Activated T-cell treated with anti-CD3 and anti-CD28 coated beads, Interleukin-2, amount 50 U/mL, for 4 hours (primary cell): Measurements from ENCODE around the gene ACER3. TPM values are rescaled to one million over a fixed set of nuclear protein-coding genes. Genes with fewer than 3 reads are reported as not detected.
A peak's percentile ranks its signal among the peaks of the same experiment; 100 is the strongest.

Source experiments
- ATAC-seq, 2 donors: fragments of 200-7000 bp; cut with Tn5 transposase; one replicate each; pipeline ENCODE4 v1.10.0; 2021
- DNase-seq: peaks from one replicate; pipeline ENCODE4 v3.0.0-alpha.2; 2020
- H3K27me3 Mint-ChIP-seq: one replicate; pipeline ENCODE4 v1.8.0; 2021; ENCODE audit warnings: low read depth, mixed read lengths
- H3K36me3 Mint-ChIP-seq: one replicate; pipeline ENCODE4 v1.8.0; 2022; ENCODE audit warnings: mixed read lengths; ENCODE audit not compliant: insufficient read depth
- H3K4me1 Mint-ChIP-seq: one replicate; pipeline ENCODE4 v1.8.0; 2021; ENCODE audit warnings: low read depth, mixed read lengths
- H3K4me3 Mint-ChIP-seq: one replicate; pipeline ENCODE4 v1.8.0; 2021; ENCODE audit warnings: mild to moderate bottlenecking, moderate library complexity, mixed read lengths
- H3K9me3 Mint-ChIP-seq: one replicate; pipeline ENCODE4 v1.8.0; 2021; ENCODE audit warnings: mixed read lengths
- total RNA-seq, 3 donors: library from RNA; stranded (reverse); gene quantifications; one replicate each; pipeline ENCODE4 v1.2.1, GENCODE V29; 2021

Gene ACER3
- total RNA-seq, 3 donors from 2014 or later, result 7.8 to 10.3 (median 10.2) TPM

GRCh38 chr11:77029829-77030228 lies 169.1 kb downstream of the ACER3 start:
- DNase-seq (no peak), ATAC-seq (no peak)
- H3K4me1 Mint-ChIP-seq, result no peaks in the 10 kb centered on the region
- no peak overlapping the region for H3K4me3 Mint-ChIP-seq
- H3K27me3 Mint-ChIP-seq, result peaks cover 34% of the 10 kb centered on the region
- no peaks in the 10 kb centered on the region for H3K36me3 Mint-ChIP-seq
- H3K9me3 Mint-ChIP-seq, result no peaks in the 10 kb centered on the region

- peaks cover 34% of the 10 kb centered on the region for H3K27me3 Mint-ChIP-seq
- no peaks in the 10 kb centered on the region for H3K4me1 Mint-ChIP-seq
- ATAC-seq, result peak in 1 of 2 donors; percentile 14
- H3K9me3 Mint-ChIP-seq, result no peaks in the 10 kb centered on the region
- no peak for DNase-seq
- no peak overlapping the region for H3K4me3 Mint-ChIP-seq
- H3K36me3 Mint-ChIP-seq, result no peaks in the 10 kb centered on the region
Measured at GRCh38 chr11:77030834-77031414, 170.2 kb downstream of the ACER3 start.

- Mint-ChIP-seq H3K4me3 (no peak overlapping the region), H3K27me3 (peaks cover 38% of the 10 kb centered on the region), H3K4me1 (no peaks in the 10 kb centered on the region), H3K36me3 (no peaks in the 10 kb centered on the region), H3K9me3 (no peaks in the 10 kb centered on the region)
- ATAC-seq (no peak), DNase-seq (no peak)
Measured at GRCh38 chr11:77031599-77031998, 170.9 kb downstream of the ACER3 start.

- Mint-ChIP-seq H3K9me3 (no peaks in the 10 kb centered on the region), H3K4me1 (peaks cover 6% of the 10 kb centered on the region)
Measured at GRCh38 chr11:77035039-77035438, 174.3 kb downstream of the ACER3 start.

GRCh38 chr11:77035580-77035979 lies 174.9 kb downstream of the ACER3 start:
- Mint-ChIP-seq H3K27me3 (peaks cover 43% of the 10 kb centered on the region), H3K36me3 (no peaks in the 10 kb centered on the region), H3K4me1 (peaks cover 6% of the 10 kb centered on the region), H3K4me3 (no peak overlapping the region), H3K9me3 (no peaks in the 10 kb centered on the region)
- DNase-seq (no peak), ATAC-seq (no peak)

More at GRCh38 chr11:77035039-77035438, 174.3 kb downstream of the ACER3 start:
- ATAC-seq, result no peak
- Mint-ChIP-seq H3K27me3 (peaks cover 46% of the 10 kb centered on the region), H3K36me3 (no peaks in the 10 kb centered on the region), H3K4me3 (no peak overlapping the region)
- no peak for DNase-seq

GRCh38 chr11:77036398-77036797 lies 175.7 kb downstream of the ACER3 start:
- Mint-ChIP-seq H3K36me3 (no peaks in the 10 kb centered on the region), H3K9me3 (no peaks in the 10 kb centered on the region), H3K4me3 (no peak overlapping the region), H3K27me3 (peaks cover 43% of the 10 kb centered on the region), H3K4me1 (peaks cover 9% of the 10 kb centered on the region)
- ATAC-seq, result no peak
- no peak for DNase-seq

- H3K4me1 Mint-ChIP-seq, result peaks cover 9% of the 10 kb centered on the region
- H3K9me3 Mint-ChIP-seq, result no peaks in the 10 kb centered on the region
- ATAC-seq (no peak), DNase-seq (no peak)
- peaks cover 45% of the 10 kb centered on the region for H3K27me3 Mint-ChIP-seq
- H3K36me3 Mint-ChIP-seq, result no peaks in the 10 kb centered on the region
- no peak overlapping the region for H3K4me3 Mint-ChIP-seq
Measured at GRCh38 chr11:77037057-77037456, 176.3 kb downstream of the ACER3 start.

GRCh38 chr11:77038029-77038824 lies 177.5 kb downstream of the ACER3 start:
- Mint-ChIP-seq H3K4me3 (no peak overlapping the region), H3K36me3 (no peaks in the 10 kb centered on the region), H3K4me1 (peaks cover 9% of the 10 kb centered on the region), H3K9me3 (no peaks in the 10 kb centered on the region), H3K27me3 (peaks cover 52% of the 10 kb centered on the region)
- peak in 1 of 2 donors; percentile 13 for ATAC-seq
- no peak for DNase-seq

GRCh38 chr11:77038825-77039326 lies 178.2 kb downstream of the ACER3 start:
- H3K4me3 Mint-ChIP-seq, result peak overlapping the region; percentile 25
- H3K36me3 Mint-ChIP-seq, result no peaks in the 10 kb centered on the region
- H3K9me3 Mint-ChIP-seq, result no peaks in the 10 kb centered on the region
- peak in 1 of 2 donors; percentile 20 for ATAC-seq
- DNase-seq, result no peak
- H3K27me3 Mint-ChIP-seq, result peaks cover 52% of the 10 kb centered on the region
- H3K4me1 Mint-ChIP-seq, result peaks cover 9% of the 10 kb centered on the region

- no peaks in the 10 kb centered on the region for H3K9me3 Mint-ChIP-seq
- no peak for DNase-seq
- peaks cover 9% of the 10 kb centered on the region for H3K4me1 Mint-ChIP-seq
- H3K27me3 Mint-ChIP-seq, result peaks cover 56% of the 10 kb centered on the region
- H3K36me3 Mint-ChIP-seq, result no peaks in the 10 kb centered on the region
- ATAC-seq, result peak; percentile 65 to 68
- H3K4me3 Mint-ChIP-seq, result no peak overlapping the region
Measured at GRCh38 chr11:77039491-77040400, 179.0 kb downstream of the ACER3 start.

GRCh38 chr11:77040401-77040777 lies 179.7 kb downstream of the ACER3 start:
- Mint-ChIP-seq H3K27me3 (peaks cover 58% of the 10 kb centered on the region), H3K4me3 (no peak overlapping the region), H3K9me3 (no peaks in the 10 kb centered on the region), H3K36me3 (no peaks in the 10 kb centered on the region), H3K4me1 (peaks cover 9% of the 10 kb centered on the region)
- no peak for DNase-seq
- no peak for ATAC-seq

- Mint-ChIP-seq H3K36me3 (no peaks in the 10 kb centered on the region), H3K4me1 (peaks cover 11% of the 10 kb centered on the region), H3K9me3 (no peaks in the 10 kb centered on the region), H3K27me3 (peaks cover 60% of the 10 kb centered on the region), H3K4me3 (no peak overlapping the region)
- DNase-seq (no peak), ATAC-seq (no peak)
Measured at GRCh38 chr11:77040889-77041288, 180.2 kb downstream of the ACER3 start.

- ATAC-seq (no peak), DNase-seq (no peak)
- no peaks in the 10 kb centered on the region for H3K36me3 Mint-ChIP-seq
- H3K4me1 Mint-ChIP-seq, result peaks cover 21% of the 10 kb centered on the region
- peaks cover 49% of the 10 kb centered on the region for H3K27me3 Mint-ChIP-seq
- no peak overlapping the region for H3K4me3 Mint-ChIP-seq
- H3K9me3 Mint-ChIP-seq, result no peaks in the 10 kb centered on the region
Measured at GRCh38 chr11:77042111-77042726, 181.5 kb downstream of the ACER3 start.

GRCh38 chr11:77044356-77044755 lies 183.6 kb downstream of the ACER3 start:
- H3K4me3 Mint-ChIP-seq, result no peak overlapping the region
- no peak for ATAC-seq
- H3K27me3 Mint-ChIP-seq, result peaks cover 31% of the 10 kb centered on the region
- no peaks in the 10 kb centered on the region for H3K36me3 Mint-ChIP-seq
- peaks cover 17% of the 10 kb centered on the region for H3K4me1 Mint-ChIP-seq
- no peak for DNase-seq
- no peaks in the 10 kb centered on the region for H3K9me3 Mint-ChIP-seq
